Activated naive CD8-positive, alpha-beta T cell treated with anti-CD3 and anti-CD28 coated beads, Interleukin-2, amount 50 U/mL, for 24 hours (primary cell): ENCODE results near the gene CCDC81.
"Not testable (repeated sequence)": the region's sequence is repeated elsewhere in the genome, so short reads cannot be mapped to it uniquely, and the experiment has no call there.

Experiments used
- ATAC-seq: fragments of 150-1000 bp; cut with Tn5 transposase; one replicate; pipeline ENCODE4 v1.10.0; 2021
- DNase-seq: peaks from one replicate; pipeline ENCODE4 v3.0.0; 2021
- H3K27ac Mint-ChIP-seq: one replicate; pipeline ENCODE4 v1.8.0; 2021; ENCODE audit warnings: mild to moderate bottlenecking, mixed read lengths
- H3K27me3 Mint-ChIP-seq: one replicate; pipeline ENCODE4 v1.8.0; 2021; ENCODE audit warnings: mixed read lengths
- H3K36me3 Mint-ChIP-seq: one replicate; pipeline ENCODE4 v1.8.0; 2021; ENCODE audit warnings: low read depth, mixed read lengths
- H3K4me1 Mint-ChIP-seq: one replicate; pipeline ENCODE4 v1.8.0; 2021; ENCODE audit warnings: mixed read lengths
- H3K4me3 Mint-ChIP-seq: one replicate; pipeline ENCODE4 v1.8.0; 2021; ENCODE audit warnings: mild to moderate bottlenecking, moderate library complexity, mixed read lengths
- H3K9me3 Mint-ChIP-seq: one replicate; pipeline ENCODE4 v1.8.0; 2021; ENCODE audit warnings: mixed read lengths

Gene CCDC81

GRCh38 chr11:86374586-86374985 lies at the start of gene CCDC81:
Gene CCDC81 (plus strand): TSS chr11:86374887. CDS start chr11:86375164, 277 bp downstream.
- Mint-ChIP-seq H3K27ac (no peak within 1 kb of the TSS), H3K36me3 (no peaks in the 10 kb centered on the region), H3K27me3 (peaks cover 21% of the 10 kb centered on the region), H3K4me1 (peaks cover 5% of the 10 kb centered on the region), H3K9me3 (peaks cover 3% of the 10 kb centered on the region), H3K4me3 (no peak within 1 kb of the TSS)
- ATAC-seq (no peak), DNase-seq (no peak)

- H3K36me3 Mint-ChIP-seq: peaks cover 71% of the 10 kb centered on the region
- ATAC-seq: no peak
- no peak overlapping the region for H3K4me3 Mint-ChIP-seq
- no peaks in the 10 kb centered on the region for H3K27me3 Mint-ChIP-seq
- peaks cover 1% of the 10 kb centered on the region for H3K4me1 Mint-ChIP-seq
- DNase-seq: no peak
- peaks cover 5% of the 10 kb centered on the region for H3K9me3 Mint-ChIP-seq
- H3K27ac Mint-ChIP-seq: no peak overlapping the region
These were observed 39.4 kb upstream of the CCDC81 start for GRCh38 chr11:86335131-86335767.

GRCh38 chr11:86337227-86337626 lies 37.5 kb upstream of the CCDC81 start:
- Mint-ChIP-seq H3K36me3 (peaks cover 73% of the 10 kb centered on the region), H3K4me3 (no peak overlapping the region), H3K27ac (no peak overlapping the region), H3K27me3 (no peaks in the 10 kb centered on the region), H3K4me1 (peaks cover 7% of the 10 kb centered on the region), H3K9me3 (peaks cover 5% of the 10 kb centered on the region)
- DNase-seq (no peak), ATAC-seq (no peak)

- H3K4me3 Mint-ChIP-seq: no peak overlapping the region
- no peak overlapping the region for H3K27ac Mint-ChIP-seq
- peaks cover 5% of the 10 kb centered on the region for H3K9me3 Mint-ChIP-seq
- H3K36me3 Mint-ChIP-seq: peaks cover 48% of the 10 kb centered on the region
- peaks cover 25% of the 10 kb centered on the region for H3K4me1 Mint-ChIP-seq
- DNase-seq (no peak), ATAC-seq (no peak)
- no peaks in the 10 kb centered on the region for H3K27me3 Mint-ChIP-seq
These were observed 33.3 kb upstream of the CCDC81 start for GRCh38 chr11:86341382-86341781.

- H3K4me3 Mint-ChIP-seq: no peak overlapping the region
- H3K36me3 Mint-ChIP-seq: peaks cover 12% of the 10 kb centered on the region
- no peak overlapping the region for H3K27ac Mint-ChIP-seq
These were observed 28.2 kb upstream of the CCDC81 start for GRCh38 chr11:86346513-86346912.

GRCh38 chr11:86355256-86355655 lies 19.4 kb upstream of the CCDC81 start:
- no peaks in the 10 kb centered on the region for H3K4me1 Mint-ChIP-seq
- DNase-seq (no peak), ATAC-seq (no peak)
- H3K4me3 Mint-ChIP-seq: no peak overlapping the region
- no peak overlapping the region for H3K27ac Mint-ChIP-seq
- no peaks in the 10 kb centered on the region for H3K9me3 Mint-ChIP-seq
- H3K27me3 Mint-ChIP-seq: no peaks in the 10 kb centered on the region
- peaks cover 1% of the 10 kb centered on the region for H3K36me3 Mint-ChIP-seq

More at GRCh38 chr11:86346513-86346912, 28.2 kb upstream of the CCDC81 start:
- H3K9me3 Mint-ChIP-seq: no peaks in the 10 kb centered on the region
- H3K27me3 Mint-ChIP-seq: no peaks in the 10 kb centered on the region
- DNase-seq (no peak), ATAC-seq (no peak)
- H3K4me1 Mint-ChIP-seq: peaks cover 19% of the 10 kb centered on the region

- not testable (repeated sequence) for H3K36me3 Mint-ChIP-seq, H3K27me3 Mint-ChIP-seq, H3K4me3 Mint-ChIP-seq, H3K4me1 Mint-ChIP-seq, H3K27ac Mint-ChIP-seq, ATAC-seq, H3K9me3 Mint-ChIP-seq, DNase-seq
These were observed 17.3 kb upstream of the CCDC81 start for GRCh38 chr11:86357412-86357811.

GRCh38 chr11:86358720-86359119 lies 16.0 kb upstream of the CCDC81 start:
- H3K27me3 Mint-ChIP-seq: no peaks in the 10 kb centered on the region
- H3K9me3 Mint-ChIP-seq: peaks cover 8% of the 10 kb centered on the region
- H3K4me1 Mint-ChIP-seq: no peaks in the 10 kb centered on the region
- no peak overlapping the region for H3K4me3 Mint-ChIP-seq
- H3K27ac Mint-ChIP-seq: no peak overlapping the region
- ATAC-seq: no peak
- H3K36me3 Mint-ChIP-seq: no peaks in the 10 kb centered on the region
- no peak for DNase-seq

GRCh38 chr11:86360775-86361395 lies 13.8 kb upstream of the CCDC81 start:
- H3K27ac Mint-ChIP-seq: no peak overlapping the region
- no peaks in the 10 kb centered on the region for H3K36me3 Mint-ChIP-seq
- H3K27me3 Mint-ChIP-seq: no peaks in the 10 kb centered on the region
- no peaks in the 10 kb centered on the region for H3K4me1 Mint-ChIP-seq
- peaks cover 14% of the 10 kb centered on the region for H3K9me3 Mint-ChIP-seq
- ATAC-seq (no peak), DNase-seq (no peak)
- H3K4me3 Mint-ChIP-seq: no peak overlapping the region

GRCh38 chr11:86363424-86363823 lies 11.3 kb upstream of the CCDC81 start:
- no peaks in the 10 kb centered on the region for H3K36me3 Mint-ChIP-seq
- H3K9me3 Mint-ChIP-seq: peaks cover 14% of the 10 kb centered on the region

GRCh38 chr11:86365546-86365945 lies 9.1 kb upstream of the CCDC81 start:
- no peak for DNase-seq
- ATAC-seq: no peak
- Mint-ChIP-seq H3K27ac (no peak overlapping the region), H3K36me3 (no peaks in the 10 kb centered on the region), H3K4me3 (no peak overlapping the region), H3K9me3 (peaks cover 14% of the 10 kb centered on the region), H3K4me1 (no peaks in the 10 kb centered on the region), H3K27me3 (no peaks in the 10 kb centered on the region)

More at GRCh38 chr11:86363424-86363823, 11.3 kb upstream of the CCDC81 start:
- Mint-ChIP-seq H3K4me1 (no peaks in the 10 kb centered on the region), H3K27ac (no peak overlapping the region), H3K4me3 (no peak overlapping the region), H3K27me3 (no peaks in the 10 kb centered on the region)
- DNase-seq (no peak), ATAC-seq (no peak)

- Mint-ChIP-seq H3K9me3 (no peaks in the 10 kb centered on the region), H3K27me3 (peaks cover 10% of the 10 kb centered on the region)
These were observed 5.0 kb upstream of the CCDC81 start for GRCh38 chr11:86369668-86370067.

GRCh38 chr11:86370171-86370570 lies 4.5 kb upstream of the CCDC81 start:
- no peak overlapping the region for H3K4me3 Mint-ChIP-seq
- H3K36me3 Mint-ChIP-seq: no peaks in the 10 kb centered on the region
- DNase-seq: no peak
- H3K27ac Mint-ChIP-seq: no peak overlapping the region
- H3K4me1 Mint-ChIP-seq: peaks cover 5% of the 10 kb centered on the region
- peaks cover 12% of the 10 kb centered on the region for H3K27me3 Mint-ChIP-seq
- no peak for ATAC-seq
- no peaks in the 10 kb centered on the region for H3K9me3 Mint-ChIP-seq

More at GRCh38 chr11:86369668-86370067, 5.0 kb upstream of the CCDC81 start:
- Mint-ChIP-seq H3K4me3 (no peak overlapping the region), H3K27ac (no peak overlapping the region), H3K36me3 (no peaks in the 10 kb centered on the region), H3K4me1 (peaks cover 5% of the 10 kb centered on the region)
- no peak for DNase-seq
- ATAC-seq: no peak

- no peak overlapping the region for H3K4me3 Mint-ChIP-seq
- H3K9me3 Mint-ChIP-seq: no peaks in the 10 kb centered on the region
- no peaks in the 10 kb centered on the region for H3K36me3 Mint-ChIP-seq
- no peak for ATAC-seq
- DNase-seq: no peak
- no peak overlapping the region for H3K27ac Mint-ChIP-seq
- H3K4me1 Mint-ChIP-seq: peaks cover 5% of the 10 kb centered on the region
- peaks cover 18% of the 10 kb centered on the region for H3K27me3 Mint-ChIP-seq
These were observed 3.6 kb upstream of the CCDC81 start for GRCh38 chr11:86370922-86371594.

GRCh38 chr11:86372041-86372440 lies 2.6 kb upstream of the CCDC81 start:
- H3K4me1 Mint-ChIP-seq: peaks cover 5% of the 10 kb centered on the region
- H3K36me3 Mint-ChIP-seq: no peaks in the 10 kb centered on the region
- no peak for ATAC-seq
- DNase-seq: no peak
- H3K9me3 Mint-ChIP-seq: no peaks in the 10 kb centered on the region
- H3K4me3 Mint-ChIP-seq: no peak overlapping the region
- peaks cover 18% of the 10 kb centered on the region for H3K27me3 Mint-ChIP-seq
- H3K27ac Mint-ChIP-seq: no peak overlapping the region
